GM19025 (cell line): Measurements from ENCODE around the gene SLC12A6.

Source experiments
- ATAC-seq: cut with Tn5 transposase; IDR thresholded peaks from one replicate; pipeline ENCODE4 v1.9.1; 2021; ENCODE audit warnings: mild to moderate bottlenecking, low read depth, moderate library complexity; ENCODE audit not compliant: unreplicated experiment

SLC12A6 gene

GRCh38 chr15:34275154-34275553 is 62.4 kb downstream of the SLC12A6 start:
- ATAC-seq, result no peak

GRCh38 chr15:34271493-34271892 is 66.1 kb downstream of the SLC12A6 start:
- no peak for ATAC-seq

- ATAC-seq, result no peak
Observed at GRCh38 chr15:34266751-34267150, 70.8 kb downstream of the SLC12A6 start.

- no peak for ATAC-seq
Observed at GRCh38 chr15:34264076-34264475, 73.5 kb downstream of the SLC12A6 start.

- no peak for ATAC-seq
Observed at GRCh38 chr15:34262362-34262761, 75.2 kb downstream of the SLC12A6 start.

GRCh38 chr15:34259566-34259965 is 78.0 kb downstream of the SLC12A6 start:
- ATAC-seq, result no peak

- no peak for ATAC-seq
Observed at GRCh38 chr15:34258151-34258550, 79.4 kb downstream of the SLC12A6 start.

- no peak for ATAC-seq
Observed at GRCh38 chr15:34252545-34252944, 85.0 kb downstream of the SLC12A6 start.

- ATAC-seq, result no peak
Observed at GRCh38 chr15:34248190-34248589, 89.4 kb downstream of the SLC12A6 start.

GRCh38 chr15:34246276-34246976 is 91.2 kb downstream of the SLC12A6 start:
- no peak for ATAC-seq

GRCh38 chr15:34243226-34243625 is 94.4 kb downstream of the SLC12A6 start:
- ATAC-seq, result no peak

GRCh38 chr15:34242331-34242710 is 95.3 kb downstream of the SLC12A6 start:
- no peak for ATAC-seq

GRCh38 chr15:34241376-34242330 is 95.9 kb downstream of the SLC12A6 start:
- ATAC-seq, result no peak

GRCh38 chr15:34240537-34240936 is 97.0 kb downstream of the SLC12A6 start:
- ATAC-seq, result no peak

- ATAC-seq, result no peak
Observed at GRCh38 chr15:34239151-34239808, 98.3 kb downstream of the SLC12A6 start.

- ATAC-seq, result no peak
Observed at GRCh38 chr15:34233614-34234013, 104.0 kb downstream of the SLC12A6 start.

GRCh38 chr15:34223904-34224596 is 113.5 kb downstream of the SLC12A6 start:
- no peak for ATAC-seq

GRCh38 chr15:34217587-34218225 is 119.9 kb downstream of the SLC12A6 start:
- ATAC-seq, result no peak

GRCh38 chr15:34216527-34217270 is 120.9 kb downstream of the SLC12A6 start:
- ATAC-seq, result no peak
